Left ventricle myocardium inferior (tissue), 1 donor: ENCODE measurements around the gene SATB1. TPM values are rescaled to one million over a fixed set of nuclear protein-coding genes. Genes with fewer than 3 reads are reported as not detected.
A peak's percentile ranks its signal among the peaks of the same experiment; 100 is the strongest.

Experiments
- DNase-seq: peaks from one replicate; pipeline ENCODE4 v3.0.0-alpha.2; 2020
- H3K27ac ChIP-seq: fragments of 200-600 bp; replicated peaks from 2 replicates; pipeline ENCODE4 v1.8.0; 2021
- H3K27me3 ChIP-seq: fragments of 200-600 bp; 2 replicates; pipeline ENCODE4 v1.8.0; 2021; ENCODE audit warnings: low read depth
- H3K36me3 ChIP-seq: fragments of 200-600 bp; 2 replicates; pipeline ENCODE4 v1.8.0; 2021
- H3K4me1 ChIP-seq: fragments of 200-600 bp; 2 replicates; pipeline ENCODE4 v1.8.0; 2021
- H3K4me3 ChIP-seq: fragments of 200-600 bp; 2 replicates; pipeline ENCODE4 v1.8.0; 2021; ENCODE audit warnings: mild to moderate bottlenecking, moderate library complexity
- H3K9me3 ChIP-seq: fragments of 200-600 bp; replicated peaks from 2 replicates; pipeline ENCODE4 v1.8.0; 2021
- intact Hi-C: fragments of 100-400 bp; cut with micrococcal nuclease; formaldehyde crosslinking; loops from one replicate; pipeline ENCODE4 v1.11.0; 2022
- total RNA-seq: library from RNA; stranded (reverse); fragmentation: NEBNext Ultra II Directional; extraction: Animal tissue kit (Norgen Biotek cat#: 25700); gene quantifications from one replicate; pipeline ENCODE4 v1.2.1, GENCODE V29; 2021
- TF ChIP-seq, protein P1 (sequence below): fragments of 200-600 bp; IDR thresholded peaks from 2 replicates; pipeline ENCODE4 v1.8.0; 2021; ENCODE audit warnings: antibody characterized with exemption, mild to moderate bottlenecking, borderline replicate concordance
- donor health status: DM: no; HTN: yes; CAD: no; lungs with severe emphysema.

The SATB1 gene
- total RNA-seq, 1 donor from 2014 or later = 44.3 TPM

DNA sequence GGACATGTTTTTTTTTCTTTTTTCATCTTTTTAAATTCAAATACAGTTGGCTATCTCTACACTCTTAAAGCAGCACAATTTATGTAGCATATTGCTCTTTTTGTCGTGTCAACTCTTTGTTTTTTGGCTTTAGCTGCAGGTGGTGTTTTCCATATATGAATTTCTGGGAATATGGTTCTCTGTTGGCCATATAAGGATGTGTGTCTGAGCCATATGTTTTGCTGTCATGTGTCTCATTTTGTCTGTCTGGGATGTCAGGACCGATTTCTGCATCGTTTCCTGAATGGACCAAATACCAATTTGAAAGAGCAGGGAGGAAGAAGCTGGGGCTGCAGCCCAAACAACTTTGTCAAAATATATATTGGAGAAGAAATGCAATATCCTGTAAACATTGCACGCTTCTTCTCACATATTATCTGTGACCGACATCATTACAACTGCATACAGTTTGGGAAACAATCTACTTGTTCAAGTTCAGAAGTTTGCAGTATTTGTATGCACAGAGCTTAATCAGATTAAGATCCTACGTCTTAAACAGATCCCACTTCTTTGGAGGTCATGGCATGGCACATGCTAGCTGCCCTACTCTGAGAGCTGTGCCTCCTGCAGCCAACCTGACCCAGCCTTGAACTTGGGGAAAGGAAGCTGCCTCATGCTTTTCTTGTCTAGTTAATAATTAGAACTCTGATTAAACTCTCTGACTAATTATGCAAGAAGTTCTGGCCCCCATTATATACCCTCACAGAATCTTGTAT, 4.0 kb upstream of the SATB1 start:
- H3K4me3 ChIP-seq = no peak overlapping the region
- intact Hi-C loops = no loop called here
- H3K9me3 ChIP-seq = no peaks in the 10 kb centered on the region
- H3K4me1 ChIP-seq = peaks cover 23% of the 10 kb centered on the region
- H3K27ac ChIP-seq = no peak overlapping the region
- DNase-seq = no peak
- no peaks in the 10 kb centered on the region for H3K36me3 ChIP-seq
- H3K27me3 ChIP-seq = peaks cover 23% of the 10 kb centered on the region
- TF ChIP-seq, protein P1, sequence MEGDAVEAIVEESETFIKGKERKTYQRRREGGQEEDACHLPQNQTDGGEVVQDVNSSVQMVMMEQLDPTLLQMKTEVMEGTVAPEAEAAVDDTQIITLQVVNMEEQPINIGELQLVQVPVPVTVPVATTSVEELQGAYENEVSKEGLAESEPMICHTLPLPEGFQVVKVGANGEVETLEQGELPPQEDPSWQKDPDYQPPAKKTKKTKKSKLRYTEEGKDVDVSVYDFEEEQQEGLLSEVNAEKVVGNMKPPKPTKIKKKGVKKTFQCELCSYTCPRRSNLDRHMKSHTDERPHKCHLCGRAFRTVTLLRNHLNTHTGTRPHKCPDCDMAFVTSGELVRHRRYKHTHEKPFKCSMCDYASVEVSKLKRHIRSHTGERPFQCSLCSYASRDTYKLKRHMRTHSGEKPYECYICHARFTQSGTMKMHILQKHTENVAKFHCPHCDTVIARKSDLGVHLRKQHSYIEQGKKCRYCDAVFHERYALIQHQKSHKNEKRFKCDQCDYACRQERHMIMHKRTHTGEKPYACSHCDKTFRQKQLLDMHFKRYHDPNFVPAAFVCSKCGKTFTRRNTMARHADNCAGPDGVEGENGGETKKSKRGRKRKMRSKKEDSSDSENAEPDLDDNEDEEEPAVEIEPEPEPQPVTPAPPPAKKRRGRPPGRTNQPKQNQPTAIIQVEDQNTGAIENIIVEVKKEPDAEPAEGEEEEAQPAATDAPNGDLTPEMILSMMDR = no peak

DNA sequence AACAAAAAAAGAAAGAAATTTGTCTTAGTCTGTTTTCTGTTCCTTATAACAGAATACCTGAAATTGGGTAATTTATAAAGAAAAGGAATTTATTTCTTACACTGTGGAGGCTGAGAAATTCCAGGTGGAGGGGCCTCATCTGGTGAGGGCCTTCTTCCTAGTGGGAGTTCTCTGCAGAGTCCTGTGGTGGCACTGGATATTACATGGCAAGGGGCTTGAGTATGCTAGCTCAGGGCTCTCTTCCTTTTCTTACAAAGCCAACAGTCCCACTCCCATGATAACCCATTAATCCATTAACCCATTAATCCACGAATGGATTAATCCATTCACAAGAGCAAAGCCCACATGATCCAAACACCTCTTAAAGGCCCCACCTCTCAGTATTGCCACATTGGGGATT, 2.9 kb upstream of the SATB1 start:
- TF ChIP-seq, protein P1 = no peak
- no peak overlapping the region for H3K27ac ChIP-seq
- H3K4me1 ChIP-seq = peaks cover 26% of the 10 kb centered on the region
- no peaks in the 10 kb centered on the region for H3K9me3 ChIP-seq
- intact Hi-C loops = no loop called here
- no peaks in the 10 kb centered on the region for H3K36me3 ChIP-seq
- peaks cover 15% of the 10 kb centered on the region for H3K27me3 ChIP-seq
- no peak for DNase-seq
- H3K4me3 ChIP-seq = no peak overlapping the region

DNA sequence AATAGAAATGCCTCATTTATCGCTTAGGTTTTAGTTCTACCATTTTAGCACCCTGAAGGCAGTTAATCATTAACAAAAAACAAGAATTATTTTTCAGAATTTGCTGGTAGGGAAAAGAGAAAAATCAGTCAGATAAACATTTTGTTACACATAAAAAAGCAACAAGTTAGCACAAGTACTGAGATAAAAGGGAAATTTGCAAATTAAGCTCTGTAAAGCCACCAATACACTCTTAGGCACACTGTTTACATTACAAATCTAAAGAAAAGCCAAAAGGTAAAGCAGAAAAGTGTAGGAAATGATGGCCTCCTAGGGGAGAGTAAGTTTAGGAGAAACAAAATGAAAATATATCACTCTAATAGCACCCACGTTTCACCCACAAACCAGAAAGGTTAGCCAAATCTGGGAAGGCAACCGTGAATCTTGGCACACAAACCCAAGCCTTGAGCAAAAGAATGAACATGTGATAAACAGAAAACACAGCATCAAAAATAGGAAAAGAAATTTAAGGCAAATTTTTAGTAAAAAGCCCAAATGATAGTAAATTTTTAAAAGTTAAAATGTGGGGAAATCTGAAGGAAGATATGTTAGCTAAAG, 1.6 kb upstream of the SATB1 start:
- H3K4me1 ChIP-seq = peaks cover 39% of the 10 kb centered on the region
- no peaks in the 10 kb centered on the region for H3K36me3 ChIP-seq
- peaks cover 14% of the 10 kb centered on the region for H3K27me3 ChIP-seq
- H3K9me3 ChIP-seq = no peaks in the 10 kb centered on the region
- no peak overlapping the region for H3K27ac ChIP-seq
- intact Hi-C loops = no loop called here
- TF ChIP-seq, protein P1 = no peak
- no peak for DNase-seq
- H3K4me3 ChIP-seq = peak overlapping the region; percentile 91

DNA sequence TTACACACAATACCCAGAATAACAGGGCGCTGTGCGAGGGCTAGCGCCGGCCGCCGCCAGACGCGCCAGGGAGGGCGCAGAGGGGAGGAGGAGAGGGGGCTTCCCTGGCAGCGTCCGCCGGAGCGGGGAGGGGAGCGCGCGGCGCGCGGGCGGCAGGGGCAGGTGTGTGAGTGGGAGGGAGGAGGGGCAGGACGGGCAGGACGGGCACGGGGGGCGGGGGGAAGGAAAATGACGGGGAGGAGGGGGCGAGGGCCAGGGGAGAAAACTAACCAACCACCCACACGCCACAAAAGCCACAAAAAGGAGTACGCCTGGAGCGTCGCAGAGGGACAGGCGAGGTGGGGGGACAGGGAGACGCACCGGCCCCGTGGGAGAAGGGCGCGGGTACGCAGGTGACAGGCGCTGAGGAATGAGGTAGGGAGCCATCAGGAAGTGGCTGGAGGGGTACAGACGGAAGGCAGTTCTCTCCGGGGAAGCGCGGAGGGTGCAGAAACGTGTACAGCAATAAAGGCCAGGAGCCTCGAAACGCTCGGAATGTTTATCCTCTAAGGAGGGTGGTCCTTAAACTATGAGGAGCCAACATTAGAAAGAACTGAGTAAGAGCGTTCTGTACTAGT, 610 bp upstream of the SATB1 start:
- intact Hi-C loops = no loop called here

DNA sequence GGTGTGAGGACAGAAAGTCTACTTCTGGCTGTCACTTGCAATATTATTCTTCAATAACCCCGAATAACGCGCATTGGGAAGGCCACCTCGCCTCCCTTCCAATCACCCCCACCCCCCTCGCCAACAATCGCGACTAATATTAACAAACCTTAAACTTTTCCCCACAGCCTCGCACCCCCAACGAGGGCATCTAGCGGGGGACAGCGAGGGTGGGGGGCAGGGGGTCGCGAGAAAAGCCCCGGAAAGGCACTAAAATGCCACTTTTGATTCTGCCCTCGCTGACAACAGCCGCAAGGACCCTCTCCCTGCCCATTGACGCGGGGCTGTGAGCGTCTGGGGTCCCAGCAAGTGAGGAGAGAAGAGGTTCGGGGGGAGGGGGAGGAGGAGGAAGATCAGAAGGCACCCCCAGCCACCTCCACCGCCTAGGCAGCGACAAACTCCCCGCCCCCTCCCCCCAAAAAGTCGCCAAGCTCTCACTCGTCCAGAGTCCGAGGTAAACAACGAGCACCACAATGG, 868 bp downstream of the SATB1 start:
- intact Hi-C loops = no loop called here
- peak; percentile 24 for DNase-seq
- H3K4me1 ChIP-seq = peaks cover 58% of the 10 kb centered on the region
- H3K27ac ChIP-seq = peak overlapping the region; percentile 96
- H3K9me3 ChIP-seq = no peaks in the 10 kb centered on the region
- TF ChIP-seq, protein P1 = no peak
- H3K4me3 ChIP-seq = peak overlapping the region; percentile 91
- peaks cover 11% of the 10 kb centered on the region for H3K36me3 ChIP-seq
- no peaks in the 10 kb centered on the region for H3K27me3 ChIP-seq

More for the DNA sequence above, 610 bp upstream of the SATB1 start:
- peak overlapping the region; percentile 91 for H3K4me3 ChIP-seq
- H3K9me3 ChIP-seq = no peaks in the 10 kb centered on the region
- peak overlapping the region; percentile 96 for H3K27ac ChIP-seq
- DNase-seq = peak; percentile 52
- H3K36me3 ChIP-seq = no peaks in the 10 kb centered on the region
- TF ChIP-seq, protein P1 = no peak
- peaks cover 5% of the 10 kb centered on the region for H3K27me3 ChIP-seq
- H3K4me1 ChIP-seq = peaks cover 44% of the 10 kb centered on the region
